Endometrial microvascular endothelial cells (primary cell): Measurements from ENCODE around the gene AP2A1. TPM values are rescaled to one million over a fixed set of nuclear protein-coding genes. Genes with fewer than 3 reads are reported as not detected.
"Not testable (repeated sequence)": the region's sequence is repeated elsewhere in the genome, so short reads cannot be mapped to it uniquely, and the experiment has no call there.

Experiments used
- in situ Hi-C: cut with HindIII; loops from 2 replicates; pipeline ENCODE4 v1.10.0; 2017; ENCODE audit warnings: low sequenced_read_pairs, low pct_unique_long_range_greater_than_20kb; ENCODE audit errors: inconsistent ontology term
- total RNA-seq: library from RNA; depleted of rRNA; stranded (reverse); fragments of >200 nt; gene quantifications from one replicate; pipeline ENCODE4 v1.2.3, GENCODE V29; 2015; ENCODE audit errors: inconsistent ontology term

The AP2A1 gene
- 125 TPM for total RNA-seq

- in situ Hi-C loops = no loop called here
Measured at GRCh38 chr19:49766930-49767299, at the start of gene AP2A1. Gene AP2A1, plus strand, starts transcription at chr19:49767001. Its CDS starts 133 bp downstream, at chr19:49767134.

- in situ Hi-C loops = no loop called here
Measured at GRCh38 chr19:49718511-49718910, 48.3 kb upstream of the AP2A1 start.

DNA sequence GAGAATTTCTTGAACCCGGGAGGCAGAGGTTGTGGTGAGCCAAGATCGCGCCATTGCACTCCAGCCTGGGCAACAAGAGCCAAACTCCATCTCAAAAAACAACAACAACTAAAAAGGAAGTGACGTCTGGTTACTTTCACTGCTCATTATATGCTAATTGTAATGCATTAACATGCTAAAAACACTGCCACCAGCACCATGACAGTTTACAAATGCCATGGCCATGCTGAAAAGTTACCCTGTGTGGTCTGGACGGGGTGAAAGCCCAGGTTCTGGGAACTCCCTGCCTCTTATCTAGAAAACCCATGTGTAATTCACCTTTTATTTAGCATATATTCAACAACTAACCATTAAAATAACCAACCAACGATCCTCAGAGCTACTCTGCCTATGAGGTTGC lies 47.8 kb upstream of the AP2A1 start:
- in situ Hi-C loops = no loop called here

DNA sequence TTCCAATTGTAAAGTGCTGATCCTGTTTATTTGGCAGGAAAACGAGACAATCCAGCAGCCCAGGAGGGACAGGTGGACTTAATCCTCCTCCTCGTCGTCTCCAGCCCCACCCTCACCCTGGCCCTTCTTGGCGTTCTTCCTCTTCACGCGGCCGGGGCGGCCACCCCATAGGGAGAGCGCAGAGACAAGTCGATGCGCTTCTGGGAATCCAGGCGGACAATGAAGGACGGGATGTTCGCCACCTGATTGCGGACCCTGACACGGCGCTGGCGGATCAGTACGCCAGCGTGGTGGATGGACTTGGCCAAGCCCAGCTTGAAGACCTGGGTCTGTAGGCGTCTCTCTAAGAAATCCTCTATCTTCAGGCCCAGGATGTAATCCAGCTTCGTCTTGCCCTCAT lies 47.4 kb upstream of the AP2A1 start:
- in situ Hi-C loops = not testable (repeated sequence)

GRCh38 chr19:49727217-49728030 lies 39.4 kb upstream of the AP2A1 start:
- in situ Hi-C loops = no loop called here

- in situ Hi-C loops = no loop called here
Measured at GRCh38 chr19:49730166-49730565, 36.6 kb upstream of the AP2A1 start.

DNA sequence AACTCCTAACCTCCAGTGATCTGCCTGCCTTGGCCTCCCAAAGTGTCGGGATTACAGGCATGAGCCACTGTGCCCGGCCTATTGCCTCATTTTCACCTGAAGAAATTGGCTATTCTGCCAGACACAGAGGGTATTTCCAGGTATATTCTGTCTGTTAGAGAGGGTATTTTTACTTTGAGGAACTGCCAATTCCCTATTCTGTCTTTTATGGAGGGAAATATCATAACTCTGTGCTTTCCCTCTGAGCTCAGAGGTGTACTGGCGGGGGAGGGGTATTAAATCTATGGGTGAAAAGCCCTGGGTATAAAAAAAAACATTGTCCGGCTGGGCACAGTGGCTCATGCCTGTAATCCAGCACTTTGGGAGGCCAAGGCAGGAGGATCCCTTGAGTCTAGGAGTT lies 28.5 kb upstream of the AP2A1 start:
- in situ Hi-C loops = no loop called here

DNA sequence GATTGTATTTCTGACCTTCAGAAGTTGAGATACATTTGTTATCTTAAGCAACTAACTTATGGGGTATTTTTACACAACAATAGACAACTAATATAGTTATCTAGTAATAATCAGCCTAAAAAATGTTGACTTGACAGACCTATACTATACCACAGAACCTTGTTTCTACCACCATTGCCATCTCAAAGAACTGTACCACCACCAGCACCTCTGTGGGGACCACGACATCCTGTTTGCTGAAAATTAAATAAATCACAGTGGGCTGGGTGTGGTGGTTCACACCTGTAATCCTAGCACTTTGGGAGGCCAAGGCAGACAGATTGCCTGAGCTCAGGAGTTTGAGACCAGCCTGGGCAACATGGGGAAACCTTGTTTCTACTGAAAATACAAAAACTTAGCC lies 27.7 kb upstream of the AP2A1 start:
- in situ Hi-C loops = no loop called here

- in situ Hi-C loops = no loop called here
Measured at GRCh38 chr19:49739933-49740332, 26.9 kb upstream of the AP2A1 start.

DNA sequence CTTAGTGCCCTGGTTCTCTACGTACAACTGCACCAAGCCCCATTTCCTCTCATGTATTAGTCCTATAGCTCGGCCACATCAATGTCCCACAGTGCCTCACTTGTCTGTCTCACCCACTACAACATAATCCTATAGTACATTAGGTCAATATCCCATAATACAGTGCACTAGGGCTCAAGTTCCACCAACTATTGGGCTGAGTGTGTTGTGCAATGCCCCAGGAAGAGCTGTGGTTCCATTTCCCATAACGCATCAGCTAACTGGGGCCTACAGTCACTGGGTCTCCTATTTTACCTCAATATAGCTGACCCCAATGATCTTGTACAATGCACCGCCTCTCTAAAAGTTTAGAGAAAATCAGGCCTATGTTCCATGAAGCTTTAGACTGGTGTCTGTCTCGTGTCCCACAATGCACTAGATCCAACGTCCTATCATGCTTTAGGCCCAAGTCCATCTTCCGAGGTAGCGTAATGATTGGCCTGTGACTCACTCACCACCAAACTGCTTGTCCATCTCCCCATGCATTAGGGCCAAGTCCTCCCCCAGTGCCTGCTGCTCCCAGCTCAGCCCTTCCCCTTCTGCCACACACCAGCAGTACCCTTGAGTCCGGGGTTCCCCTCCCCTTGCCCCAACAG lies 25.5 kb upstream of the AP2A1 start:
- in situ Hi-C loops = no loop called here

- in situ Hi-C loops = no loop called here
Measured at GRCh38 chr19:49744946-49745381, 21.8 kb upstream of the AP2A1 start.

DNA sequence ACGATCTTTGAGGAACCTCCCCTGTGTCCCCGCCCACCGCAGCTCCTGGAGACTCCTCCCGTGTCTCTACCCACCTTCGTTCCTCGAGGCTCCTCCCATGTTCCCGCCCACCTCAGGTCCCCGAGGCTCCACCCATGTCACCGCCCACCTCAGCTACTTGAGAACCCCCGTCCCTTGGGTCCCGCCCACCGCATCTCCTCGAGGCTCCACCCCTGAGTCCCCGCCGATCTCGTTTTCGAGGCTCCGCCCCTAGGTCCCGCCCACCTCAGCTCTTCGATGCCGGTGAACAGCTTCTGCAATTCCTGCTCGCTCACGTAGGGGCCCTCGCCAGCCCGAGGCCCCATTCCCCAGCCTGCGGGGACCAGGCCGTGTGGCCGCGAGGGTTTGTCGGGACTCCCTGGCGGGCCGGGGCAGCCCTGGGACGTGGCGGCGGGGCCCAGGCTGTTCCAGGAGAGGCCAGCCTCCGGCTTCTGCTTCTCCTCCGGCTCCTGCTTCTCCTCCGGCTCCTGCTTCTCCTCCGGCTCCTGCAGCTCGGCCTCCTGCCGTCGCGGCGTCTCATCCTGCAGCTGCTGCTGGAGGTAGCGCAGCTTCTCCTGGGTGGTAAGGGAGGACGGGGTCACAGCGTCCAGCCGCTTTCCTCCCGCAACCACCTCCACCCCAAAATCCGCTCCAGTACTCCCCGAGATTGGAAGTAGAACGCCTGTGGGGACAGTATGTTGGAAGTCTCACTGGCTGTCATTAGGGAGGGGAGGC lies 20.4 kb upstream of the AP2A1 start:
- in situ Hi-C loops = no loop called here

DNA sequence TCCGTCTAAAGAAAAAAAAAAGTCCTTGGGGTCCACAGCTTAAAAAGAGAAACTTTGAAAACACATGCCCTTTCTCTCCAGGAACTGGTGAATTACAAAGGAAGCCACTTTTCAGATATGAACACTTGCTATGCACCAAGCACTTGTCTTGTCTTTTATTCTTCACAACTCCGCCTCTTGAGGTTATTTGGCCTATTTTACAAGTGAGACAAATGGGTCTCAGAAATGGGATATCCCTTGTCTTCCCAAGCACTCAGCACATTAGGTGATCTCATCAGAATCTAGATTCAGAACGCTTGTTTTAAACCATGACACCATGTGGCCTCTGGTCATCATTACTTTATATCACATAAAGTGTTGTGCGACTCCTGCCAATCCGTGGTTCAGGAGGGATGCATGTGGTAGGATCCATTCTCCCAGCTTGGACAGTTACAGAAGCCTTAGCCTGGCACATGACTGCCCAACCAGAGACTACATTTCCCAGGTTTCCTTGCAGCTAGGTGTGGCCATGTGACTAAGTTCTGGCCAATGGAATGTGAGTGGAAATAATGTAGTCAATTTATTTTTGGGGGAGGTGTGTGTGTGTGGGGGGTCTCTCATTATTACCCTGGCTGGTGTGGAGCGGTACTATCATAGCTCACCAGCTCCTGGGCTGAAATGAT lies 17.6 kb upstream of the AP2A1 start:
- in situ Hi-C loops = no loop called here

- in situ Hi-C loops = no loop called here
Measured at GRCh38 chr19:49749771-49750170, 17.0 kb upstream of the AP2A1 start.

DNA sequence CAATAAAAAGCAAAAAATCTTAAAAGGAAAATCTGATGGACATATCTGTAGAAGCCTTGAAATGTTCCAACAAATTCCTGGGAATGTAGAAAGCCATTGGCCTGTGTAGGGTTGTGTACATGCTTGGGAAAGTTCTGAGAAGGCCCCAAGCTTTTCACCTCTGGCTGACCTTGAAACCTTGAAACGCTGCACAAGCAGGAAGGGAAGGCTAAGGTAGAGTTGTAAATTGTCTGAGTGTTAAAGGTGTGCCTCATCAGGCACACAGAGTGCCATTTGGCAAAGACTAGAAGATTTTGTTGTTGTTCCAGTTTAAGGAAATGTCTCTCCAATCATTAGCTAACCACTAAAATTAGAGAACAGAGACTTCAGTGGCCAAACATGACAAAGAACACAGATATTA lies 14.1 kb upstream of the AP2A1 start:
- in situ Hi-C loops = no loop called here

- in situ Hi-C loops = no loop called here
Measured at GRCh38 chr19:49755956-49756355, 10.8 kb upstream of the AP2A1 start.

GRCh38 chr19:49758292-49758691 lies 8.5 kb upstream of the AP2A1 start:
- in situ Hi-C loops = no loop called here

DNA sequence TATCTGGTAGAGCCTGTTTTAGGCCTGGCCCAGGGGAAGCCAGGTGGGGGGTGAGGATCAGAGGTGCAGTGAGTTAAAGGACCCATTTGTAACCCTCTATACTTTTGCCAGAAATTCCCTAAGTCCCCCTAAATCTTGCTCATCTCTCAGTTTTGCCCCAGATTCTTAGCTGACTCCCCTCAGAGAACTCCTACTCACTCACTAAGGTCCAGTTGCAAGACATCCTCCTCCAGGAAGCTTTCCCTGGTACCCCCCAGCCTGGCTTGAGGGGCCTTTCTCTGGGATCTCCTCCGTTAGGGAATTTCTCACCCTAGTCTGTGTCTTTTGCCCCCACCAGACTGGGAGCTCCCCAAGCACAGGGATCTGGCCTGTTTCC lies 5.6 kb upstream of the AP2A1 start:
- in situ Hi-C loops = no loop called here

DNA sequence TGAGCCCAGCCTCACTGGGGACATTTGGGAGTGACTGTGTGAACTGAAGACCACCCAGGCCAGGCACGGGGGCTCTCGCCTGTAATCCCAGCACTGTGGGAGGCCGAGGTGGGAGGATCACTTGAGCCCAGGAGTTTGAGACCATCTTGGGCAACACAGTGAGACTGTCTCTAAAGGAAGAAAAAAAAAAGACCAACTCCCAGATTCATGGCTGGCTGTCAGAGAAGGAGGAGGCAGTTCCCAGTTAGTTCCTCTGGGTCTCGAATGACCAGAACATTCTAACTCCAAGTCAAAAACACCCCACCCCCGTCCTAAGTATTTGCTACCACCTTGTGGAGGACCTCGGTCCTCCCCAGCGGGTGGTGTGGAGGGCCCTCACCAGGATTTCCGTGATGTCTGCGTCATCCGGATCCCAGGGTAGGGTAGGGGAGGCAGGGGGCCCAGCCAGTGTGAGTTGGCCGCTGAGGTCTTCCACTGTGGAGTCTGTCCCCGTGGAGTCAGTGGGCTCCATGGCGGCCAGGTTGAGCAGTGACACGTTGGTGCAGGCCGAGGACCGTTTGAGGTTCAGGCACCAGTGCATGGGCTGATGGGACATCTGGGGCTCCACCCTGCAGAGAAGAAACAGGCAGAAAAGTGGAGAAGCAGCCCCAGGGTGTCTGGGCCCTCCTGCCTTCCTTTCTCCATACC lies 5.0 kb upstream of the AP2A1 start:
- in situ Hi-C loops = no loop called here
